CD4-positive, CD25-positive, alpha-beta regulatory T cell (primary cell): ENCODE data around the gene FKBP5. TPM values are rescaled to one million over a fixed set of nuclear protein-coding genes. Genes with fewer than 3 reads are reported as not detected.

Source experiments
- ATAC-seq, 2 donors: fragments of 150-1000 bp; cut with Tn5 transposase; one replicate each; pipeline ENCODE4 v1.10.0; 2021; ENCODE audit warnings: low read depth in 2 of 2, moderate number of reproducible peaks in 2 of 2, moderate library complexity in 1 of 2
- DNase-seq, 3 donors: peaks; one replicate each; pipeline versions ENCODE4 v3.0.0 to v3.0.0-alpha.2; 2012 to 2022; ENCODE audit warnings: mixed read lengths in 1 of 3
- H3K27ac ChIP-seq: one replicate; pipeline ENCODE4 v1.7.0; 2013; ENCODE audit warnings: mild to moderate bottlenecking, low read length; ENCODE audit not compliant: insufficient read depth, poor library complexity, severe bottlenecking
- H3K27me3 ChIP-seq: one replicate; pipeline ENCODE4 v1.7.0; 2013; ENCODE audit warnings: low read length; ENCODE audit not compliant: control insufficient read depth, insufficient read depth
- H3K36me3 ChIP-seq: one replicate; pipeline ENCODE4 v1.7.0; 2013; ENCODE audit warnings: mild to moderate bottlenecking, low read length, moderate library complexity; ENCODE audit not compliant: control insufficient read depth, insufficient read depth
- H3K4me1 ChIP-seq: 2 replicates; pipeline ENCODE4 v1.7.0; 2013; ENCODE audit warnings: mild to moderate bottlenecking, low read length; ENCODE audit not compliant: insufficient read depth, control insufficient read depth, poor library complexity, severe bottlenecking
- H3K4me3 ChIP-seq: one replicate; pipeline ENCODE4 v1.7.0; 2013; ENCODE audit warnings: low read depth, mild to moderate bottlenecking, low read length, moderate library complexity
- H3K9me3 ChIP-seq, 2 experiments: 1 replicate in 1 of 2; 2 replicates in 1 of 2; pipeline ENCODE4 v1.7.0; 2013; ENCODE audit warnings: low read length in 2 of 2, mild to moderate bottlenecking in 1 of 2, moderate library complexity in 1 of 2; ENCODE audit not compliant: control insufficient read depth in 2 of 2
- H3K27ac Mint-ChIP-seq, 3 donors: one replicate each; pipeline ENCODE4 v1.8.0; 2020 to 2022; ENCODE audit warnings: mild to moderate bottlenecking in 3 of 3, mixed read lengths in 3 of 3, moderate library complexity in 2 of 3
- H3K27me3 Mint-ChIP-seq: one replicate; pipeline ENCODE4 v1.8.0; 2022; ENCODE audit warnings: mild to moderate bottlenecking, mixed read lengths
- H3K36me3 Mint-ChIP-seq: one replicate; pipeline ENCODE4 v1.8.0; 2020; ENCODE audit warnings: mixed read lengths
- H3K4me1 Mint-ChIP-seq, 4 donors: one replicate each; pipeline ENCODE4 v1.8.0; 2020 to 2022; ENCODE audit warnings: mixed read lengths in 4 of 4, mild to moderate bottlenecking in 1 of 4
- H3K4me3 Mint-ChIP-seq, 4 donors: one replicate each; pipeline ENCODE4 v1.8.0; 2020 to 2022; ENCODE audit warnings: mild to moderate bottlenecking in 4 of 4, mixed read lengths in 4 of 4, moderate library complexity in 3 of 4
- H3K9me3 Mint-ChIP-seq, 7 donors: one replicate each; pipeline ENCODE4 v1.8.0; 2020 to 2022; ENCODE audit warnings: mixed read lengths in 7 of 7, mild to moderate bottlenecking in 3 of 7, moderate library complexity in 2 of 7
- polyA plus RNA-seq, 4 donors: library from polyadenylated mRNA; unstranded; fragments of 300-500 nt; fragmentation: Illumina TruSeq; gene quantifications; one replicate each; pipeline ENCODE4 v1.2.3, GENCODE V29; 2021
- total RNA-seq: library from RNA; stranded (reverse); gene quantifications from one replicate; pipeline ENCODE4 v1.2.3, GENCODE V29; 2022

The FKBP5 gene
- total and polyA plus RNA-seq, 5 donors from 2014 or later, result 27.5 to 157 (median 71.0) TPM

DNA sequence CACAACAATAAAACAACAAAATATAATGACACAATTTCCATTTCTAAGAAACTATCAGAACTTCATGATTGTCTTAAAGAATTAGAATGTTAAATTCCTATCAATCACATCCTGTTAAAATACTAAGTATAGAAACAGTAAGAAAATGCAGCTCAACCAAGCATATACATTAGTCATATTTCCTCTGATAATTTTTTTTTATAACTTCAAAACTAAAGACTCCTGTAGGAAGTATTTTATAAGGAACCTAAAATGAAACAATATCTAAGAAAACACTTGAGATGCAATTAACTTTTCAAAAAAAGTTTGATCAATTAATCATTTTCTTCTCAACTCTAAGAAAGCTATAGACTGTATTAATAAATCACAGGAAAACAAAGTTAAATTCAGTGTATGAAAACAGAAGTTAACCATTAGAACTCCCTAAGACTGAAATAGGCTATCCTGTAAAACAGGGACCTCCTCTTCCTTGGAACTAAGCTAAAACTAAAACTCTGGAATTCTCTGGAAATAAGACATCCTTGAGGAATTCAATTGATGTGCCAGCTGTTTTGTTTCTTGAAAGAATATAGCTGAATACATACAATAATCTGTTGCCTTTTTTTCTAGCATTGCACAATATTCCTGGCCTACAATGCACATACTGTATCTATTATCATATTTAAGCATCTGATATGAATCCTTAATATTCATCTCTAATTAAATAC lies 19.8 kb downstream of the FKBP5 start:
- no peaks in the 10 kb centered on the region for H3K9me3 Mint-ChIP-seq
- H3K4me1 Mint-ChIP-seq, result peaks cover 8 to 61% (median 29%) of the 10 kb centered on the region in 4 donors
- H3K27ac Mint-ChIP-seq, result peak overlapping the region; percentile 66 to 90 (median 78)
- H3K36me3 Mint-ChIP-seq, result no peaks in the 10 kb centered on the region
- peak overlapping the region; percentile 73 to 91 (median 77) for H3K4me3 Mint-ChIP-seq
- H3K36me3 ChIP-seq, result no peaks in the 10 kb centered on the region
- no peaks in the 10 kb centered on the region for H3K27me3 Mint-ChIP-seq
- no peaks in the 10 kb centered on the region for H3K27me3 ChIP-seq
- peak overlapping the region; percentile 69 for H3K27ac ChIP-seq
- ATAC-seq (peak; percentile 37 to 54), DNase-seq (peak in 1 of 3 donors; percentile 24)
- H3K4me3 ChIP-seq, result peak overlapping the region; percentile 80
- H3K9me3 ChIP-seq, result no peaks in the 10 kb centered on the region
- H3K4me1 ChIP-seq, result peaks cover 62% of the 10 kb centered on the region

DNA sequence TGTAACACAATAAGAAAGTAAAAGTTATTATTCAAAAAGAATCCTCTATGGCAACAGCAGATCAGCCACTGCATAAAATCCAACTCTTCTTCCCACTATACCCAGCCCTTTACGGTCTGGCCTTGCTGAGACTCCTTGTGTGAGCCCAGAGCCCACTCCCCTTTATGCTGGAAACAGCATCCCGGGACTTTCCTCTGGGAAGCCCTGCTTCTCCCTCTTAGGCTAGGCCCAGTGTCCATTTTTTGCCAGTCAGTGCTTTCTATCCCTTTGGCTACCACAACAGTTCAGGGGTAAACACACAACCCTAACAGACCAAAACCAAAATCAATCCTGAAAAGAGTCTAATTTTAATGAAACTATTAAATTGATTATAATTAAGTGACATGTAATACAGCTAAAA lies 20.6 kb downstream of the FKBP5 start:
- DNase-seq (no peak), ATAC-seq (no peak)
- Histone ChIP-seq H3K27me3 (no peaks in the 10 kb centered on the region), H3K4me1 (peaks cover 68% of the 10 kb centered on the region), H3K9me3 (no peaks in the 10 kb centered on the region), H3K36me3 (no peaks in the 10 kb centered on the region), H3K27ac (peak overlapping the region; percentile 69), H3K4me3 (peak overlapping the region; percentile 80)
- Mint-ChIP-seq H3K4me3 (peak overlapping the region; percentile 8 to 91 (median 77)), H3K27me3 (no peaks in the 10 kb centered on the region), H3K27ac (peak overlapping the region; percentile 90 to 95 (median 93)), H3K36me3 (no peaks in the 10 kb centered on the region), H3K4me1 (peaks cover 8 to 55% (median 24%) of the 10 kb centered on the region in 4 donors), H3K9me3 (no peaks in the 10 kb centered on the region)

DNA sequence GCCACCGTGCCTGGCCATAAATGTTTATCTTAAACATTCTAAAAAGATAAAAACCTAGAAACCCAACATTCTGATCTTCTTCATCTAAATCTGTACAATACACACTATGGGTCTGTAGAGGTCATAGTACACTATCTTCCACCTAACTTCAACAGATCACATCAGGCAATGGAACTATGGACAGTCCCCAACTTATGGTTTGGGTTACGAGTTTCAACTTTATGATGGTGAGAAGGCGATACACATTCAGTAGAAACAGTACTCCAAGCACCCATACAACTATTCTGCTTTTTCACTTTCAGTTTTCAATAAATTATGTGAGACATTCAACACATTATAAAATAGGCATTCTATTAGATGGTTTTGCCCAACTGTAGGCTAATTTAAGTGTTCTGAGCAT lies 23.1 kb downstream of the FKBP5 start:
- H3K4me1 ChIP-seq, result peaks cover 71% of the 10 kb centered on the region

GRCh38 chr6:35664945-35665344 lies 23.8 kb downstream of the FKBP5 start:
- peak overlapping the region; percentile 65 for H3K4me3 ChIP-seq
- Mint-ChIP-seq H3K27me3 (no peaks in the 10 kb centered on the region), H3K9me3 (no peaks in the 10 kb centered on the region), H3K4me1 (peaks cover 8 to 42% (median 18%) of the 10 kb centered on the region in 4 donors), H3K4me3 (no peak overlapping the region), H3K27ac (no peak overlapping the region), H3K36me3 (no peaks in the 10 kb centered on the region)
- no peak for DNase-seq
- H3K36me3 ChIP-seq, result no peaks in the 10 kb centered on the region
- H3K27ac ChIP-seq, result no peak overlapping the region
- ATAC-seq, result no peak
- no peaks in the 10 kb centered on the region for H3K27me3 ChIP-seq
- peaks cover 68% of the 10 kb centered on the region for H3K4me1 ChIP-seq
- H3K9me3 ChIP-seq, result no peaks in the 10 kb centered on the region

More for the DNA sequence above, 23.1 kb downstream of the FKBP5 start:
- Mint-ChIP-seq H3K4me3 (no peak overlapping the region), H3K9me3 (no peaks in the 10 kb centered on the region), H3K27me3 (no peaks in the 10 kb centered on the region), H3K4me1 (peaks cover 8 to 45% (median 18%) of the 10 kb centered on the region in 4 donors), H3K36me3 (no peaks in the 10 kb centered on the region), H3K27ac (no peak overlapping the region)
- Histone ChIP-seq H3K9me3 (no peaks in the 10 kb centered on the region), H3K36me3 (no peaks in the 10 kb centered on the region), H3K27me3 (no peaks in the 10 kb centered on the region), H3K4me3 (peak overlapping the region; percentile 70), H3K27ac (peak overlapping the region; percentile 37)
- DNase-seq (peak in 1 of 3 donors; percentile 28), ATAC-seq (no peak)

- Mint-ChIP-seq H3K36me3 (no peaks in the 10 kb centered on the region), H3K4me1 (peaks cover 0 to 32% (median 8%) of the 10 kb centered on the region in 4 donors), H3K9me3 (no peaks in the 10 kb centered on the region), H3K27me3 (no peaks in the 10 kb centered on the region), H3K4me3 (no peak overlapping the region), H3K27ac (no peak overlapping the region)
- no peaks in the 10 kb centered on the region for H3K27me3 ChIP-seq
- H3K4me3 ChIP-seq, result peak overlapping the region; percentile 65
- no peaks in the 10 kb centered on the region for H3K9me3 ChIP-seq
- ATAC-seq, result peak; percentile 71 to 77
- DNase-seq, result peak in 2 of 3 donors; percentile 22 to 63
- peaks cover 55% of the 10 kb centered on the region for H3K4me1 ChIP-seq
- peak overlapping the region; percentile 67 for H3K27ac ChIP-seq
- no peaks in the 10 kb centered on the region for H3K36me3 ChIP-seq
Observed at GRCh38 chr6:35663447-35664235, 25.1 kb downstream of the FKBP5 start.

GRCh38 chr6:35662999-35663398 lies 25.7 kb downstream of the FKBP5 start:
- H3K9me3 Mint-ChIP-seq, result no peaks in the 10 kb centered on the region
- no peaks in the 10 kb centered on the region for H3K36me3 Mint-ChIP-seq
- peak overlapping the region; percentile 65 for H3K4me3 ChIP-seq
- H3K27ac Mint-ChIP-seq, result no peak overlapping the region
- DNase-seq (no peak), ATAC-seq (no peak)
- no peaks in the 10 kb centered on the region for H3K36me3 ChIP-seq
- H3K4me1 ChIP-seq, result peaks cover 49% of the 10 kb centered on the region
- H3K27me3 ChIP-seq, result no peaks in the 10 kb centered on the region
- H3K4me3 Mint-ChIP-seq, result no peak overlapping the region
- no peaks in the 10 kb centered on the region for H3K27me3 Mint-ChIP-seq
- H3K9me3 ChIP-seq, result no peaks in the 10 kb centered on the region
- peaks cover 0 to 30% (median 3%) of the 10 kb centered on the region in 4 donors for H3K4me1 Mint-ChIP-seq
- H3K27ac ChIP-seq, result peak overlapping the region; percentile 67

- peaks cover 0 to 45% (median 17%) of the 10 kb centered on the region in 4 donors for H3K4me1 Mint-ChIP-seq
- peaks cover 10% of the 10 kb centered on the region for H3K36me3 Mint-ChIP-seq
- Histone ChIP-seq H3K27ac (no peak overlapping the region), H3K4me3 (no peak overlapping the region), H3K4me1 (peaks cover 3% of the 10 kb centered on the region), H3K27me3 (no peaks in the 10 kb centered on the region), H3K36me3 (no peaks in the 10 kb centered on the region), H3K9me3 (no peaks in the 10 kb centered on the region)
- no peak for ATAC-seq
- no peak overlapping the region for H3K4me3 Mint-ChIP-seq
- peaks cover 0 to 5% (median 0%) of the 10 kb centered on the region in 7 donors for H3K9me3 Mint-ChIP-seq
- DNase-seq, result no peak
- no peaks in the 10 kb centered on the region for H3K27me3 Mint-ChIP-seq
- peak overlapping the region in 1 of 3 donors; percentile 54 for H3K27ac Mint-ChIP-seq
Observed at GRCh38 chr6:35654883-35655282, 33.8 kb downstream of the FKBP5 start.
